Measurements from ENCODE around the gene MAPRE3.

MAPRE3 gene

GRCh38 chr2:26940001-26940400 is 30.4 kb upstream of the MAPRE3 start:
- no peak overlapping the region for H3K4me3 ChIP-seq (ENCODE audit: control insufficient read depth, low read depth, low read length)
- no peak for DNase-seq (ENCODE audit: low read depth)
- no peak for TF ChIP-seq CTCF (IDR thresholded peaks at IDR 0.05; ENCODE audit: control insufficient read depth, insufficient read depth, low read depth, low read length, missing control alignments)

GRCh38 chr2:26941486-26941885 is 29.0 kb upstream of the MAPRE3 start:
- TF ChIP-seq CTCF (IDR thresholded peaks at IDR 0.05; ENCODE audit: control insufficient read depth, insufficient read depth, low read depth, low read length, missing control alignments): no peak
- DNase-seq (ENCODE audit: low read depth): no peak
- H3K4me3 ChIP-seq (ENCODE audit: control insufficient read depth, low read depth, low read length): no peak overlapping the region

DNA sequence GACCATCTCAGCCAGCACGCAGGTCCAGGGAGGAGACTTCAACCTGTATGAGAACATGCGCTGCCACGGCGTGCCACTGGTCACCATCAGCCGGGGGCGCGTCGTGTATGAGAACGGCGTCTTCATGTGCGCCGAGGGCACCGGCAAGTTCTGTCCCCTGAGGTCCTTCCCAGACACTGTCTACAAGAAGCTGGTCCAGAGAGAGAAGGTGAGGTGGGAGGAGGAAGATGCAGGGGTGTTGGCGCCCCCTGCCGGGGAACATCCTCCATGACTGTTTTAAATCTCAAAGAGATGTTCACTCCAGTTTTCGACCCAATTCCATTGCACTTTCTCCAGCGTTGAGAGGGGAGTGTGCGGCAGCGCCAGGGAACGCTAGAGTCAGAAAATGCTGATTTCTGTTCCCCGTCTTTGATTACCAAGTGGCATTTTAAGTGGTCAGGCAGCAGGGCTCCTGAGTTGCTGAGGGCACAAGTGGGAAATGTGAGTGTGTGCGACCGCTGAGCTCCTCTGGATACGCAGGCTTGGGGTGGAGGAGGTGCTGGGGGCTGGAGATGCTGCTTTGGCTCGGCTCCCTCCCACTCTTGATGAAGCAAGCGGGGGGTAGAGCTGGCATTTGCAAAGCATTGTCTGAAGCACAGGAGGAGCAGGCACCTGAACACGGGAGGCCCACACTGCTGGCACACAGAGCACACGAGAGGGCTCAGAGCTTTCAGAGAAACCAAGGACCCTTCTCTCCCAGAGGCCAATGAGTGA is 27.7 kb upstream of the MAPRE3 start:
- no peak overlapping the region for H3K4me3 ChIP-seq (ENCODE audit: control insufficient read depth, low read depth, low read length)
- peak; percentile 70 for TF ChIP-seq CTCF (IDR thresholded peaks at IDR 0.05; ENCODE audit: control insufficient read depth, insufficient read depth, low read depth, low read length, missing control alignments)
- no peak for DNase-seq (ENCODE audit: low read depth)

- H3K4me3 ChIP-seq (ENCODE audit: control insufficient read depth, low read depth, low read length): no peak overlapping the region
- DNase-seq (ENCODE audit: low read depth): no peak
- no peak for TF ChIP-seq CTCF (IDR thresholded peaks at IDR 0.05; ENCODE audit: control insufficient read depth, insufficient read depth, low read depth, low read length, missing control alignments)
Observed at GRCh38 chr2:26945991-26946750, 24.3 kb upstream of the MAPRE3 start.

GRCh38 chr2:26946841-26947784 is 23.3 kb upstream of the MAPRE3 start:
- no peak for TF ChIP-seq CTCF (IDR thresholded peaks at IDR 0.05; ENCODE audit: control insufficient read depth, insufficient read depth, low read depth, low read length, missing control alignments)
- no peak overlapping the region for H3K4me3 ChIP-seq (ENCODE audit: control insufficient read depth, low read depth, low read length)
- DNase-seq (ENCODE audit: low read depth): no peak

- TF ChIP-seq CTCF (IDR thresholded peaks at IDR 0.05; ENCODE audit: control insufficient read depth, insufficient read depth, low read depth, low read length, missing control alignments): no peak
- H3K4me3 ChIP-seq (ENCODE audit: control insufficient read depth, low read depth, low read length): no peak overlapping the region
- no peak for DNase-seq (ENCODE audit: low read depth)
Observed at GRCh38 chr2:26948800-26949199, 21.6 kb upstream of the MAPRE3 start.
